Measurements from ENCODE around the gene CDR2. TPM values are rescaled to one million over a fixed set of nuclear protein-coding genes. Genes with fewer than 3 reads are reported as not detected.

CDR2 gene
- polyA plus RNA-seq, 3 donors: 2.5 to 5.9 (median 4.8) TPM

DNA sequence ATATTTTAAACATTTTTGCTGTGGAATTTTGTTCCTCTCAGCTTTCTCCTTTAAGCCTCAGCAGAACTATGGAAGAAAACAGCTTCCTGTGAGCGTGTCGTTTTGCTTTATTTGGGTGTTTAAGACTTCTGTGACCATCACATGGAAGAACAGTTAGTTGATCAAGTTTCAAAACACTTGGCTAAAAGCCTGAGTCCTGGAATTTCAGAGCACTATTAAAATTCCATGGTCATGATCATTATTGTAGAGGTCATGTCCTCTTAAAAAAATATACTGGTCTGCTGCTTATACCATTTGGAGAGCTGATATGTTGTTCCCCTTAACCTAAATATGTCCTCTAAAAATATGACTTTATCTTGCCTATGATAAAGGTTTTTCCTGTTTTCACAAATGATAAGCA lies 12.6 kb upstream of the CDR2 start:
- Histone ChIP-seq H3K4me1 (ENCODE audit: control insufficient read depth in 1 of 2, insufficient read depth in 2 of 2, low read length in 2 of 2) (no peaks in the 10 kb centered on the region), H3K9ac (ENCODE audit: insufficient read depth, low read length, poor library complexity, severe bottlenecking) (no peak overlapping the region), H4K20me1 (ENCODE audit: insufficient read depth, low read length) (no peaks in the 10 kb centered on the region), H3K36me3 (replicated peaks in 1 of 2; ENCODE audit: control insufficient read depth in 1 of 2, insufficient read depth in 2 of 2, low read length in 2 of 2) (no peaks in the 10 kb centered on the region), H3K9me3 (replicated peaks in 1 of 2; ENCODE audit: control insufficient read depth in 1 of 2, insufficient read depth in 1 of 2, low read length in 2 of 2) (no peaks in the 10 kb centered on the region), H3K79me2 (ENCODE audit: insufficient read depth, low read length) (no peaks in the 10 kb centered on the region), H3K4me3 (replicated peaks in 1 of 3; ENCODE audit: low read depth in 2 of 3, low read length in 3 of 3) (no peak overlapping the region), H2AFZ (ENCODE audit: insufficient read depth, low read depth, low read length, poor library complexity, severe bottlenecking) (no peak overlapping the region), H3K27ac (ENCODE audit: low read depth in 1 of 2, low read length in 2 of 2) (no peak overlapping the region), H3K27me3 (ENCODE audit: control insufficient read depth in 2 of 2, insufficient read depth in 2 of 2, low read length in 2 of 2) (no peaks in the 10 kb centered on the region), H3K4me2 (replicated peaks; ENCODE audit: extremely low read depth, low read length, poor library complexity, severe bottlenecking) (no peak overlapping the region)
- intact Hi-C loops (cut with micrococcal nuclease): no loop called here
- Mint-ChIP-seq H3K27ac (no peak overlapping the region), H3K36me3 (peaks cover 0 to 7% of the 10 kb centered on the region in 2 donors), H3K27me3 (ENCODE audit: low read depth in 3 of 3) (peaks cover 0 to 2% (median 2%) of the 10 kb centered on the region in 3 donors), H3K9me3 (peaks cover 0 to 1% (median 0%) of the 10 kb centered on the region in 7 donors), H3K4me1 (peaks cover 2% of the 10 kb centered on the region), H3K4me3 (no peak overlapping the region)
- no CpG with 5 or more reads among the region's 2 CpGs for WGBS (ENCODE audit: insufficient coverage)
- TF ChIP-seq, protein P1, sequence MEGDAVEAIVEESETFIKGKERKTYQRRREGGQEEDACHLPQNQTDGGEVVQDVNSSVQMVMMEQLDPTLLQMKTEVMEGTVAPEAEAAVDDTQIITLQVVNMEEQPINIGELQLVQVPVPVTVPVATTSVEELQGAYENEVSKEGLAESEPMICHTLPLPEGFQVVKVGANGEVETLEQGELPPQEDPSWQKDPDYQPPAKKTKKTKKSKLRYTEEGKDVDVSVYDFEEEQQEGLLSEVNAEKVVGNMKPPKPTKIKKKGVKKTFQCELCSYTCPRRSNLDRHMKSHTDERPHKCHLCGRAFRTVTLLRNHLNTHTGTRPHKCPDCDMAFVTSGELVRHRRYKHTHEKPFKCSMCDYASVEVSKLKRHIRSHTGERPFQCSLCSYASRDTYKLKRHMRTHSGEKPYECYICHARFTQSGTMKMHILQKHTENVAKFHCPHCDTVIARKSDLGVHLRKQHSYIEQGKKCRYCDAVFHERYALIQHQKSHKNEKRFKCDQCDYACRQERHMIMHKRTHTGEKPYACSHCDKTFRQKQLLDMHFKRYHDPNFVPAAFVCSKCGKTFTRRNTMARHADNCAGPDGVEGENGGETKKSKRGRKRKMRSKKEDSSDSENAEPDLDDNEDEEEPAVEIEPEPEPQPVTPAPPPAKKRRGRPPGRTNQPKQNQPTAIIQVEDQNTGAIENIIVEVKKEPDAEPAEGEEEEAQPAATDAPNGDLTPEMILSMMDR (IDR thresholded peaks at IDR 0.05): no peak
- no peak for DNase-seq

DNA sequence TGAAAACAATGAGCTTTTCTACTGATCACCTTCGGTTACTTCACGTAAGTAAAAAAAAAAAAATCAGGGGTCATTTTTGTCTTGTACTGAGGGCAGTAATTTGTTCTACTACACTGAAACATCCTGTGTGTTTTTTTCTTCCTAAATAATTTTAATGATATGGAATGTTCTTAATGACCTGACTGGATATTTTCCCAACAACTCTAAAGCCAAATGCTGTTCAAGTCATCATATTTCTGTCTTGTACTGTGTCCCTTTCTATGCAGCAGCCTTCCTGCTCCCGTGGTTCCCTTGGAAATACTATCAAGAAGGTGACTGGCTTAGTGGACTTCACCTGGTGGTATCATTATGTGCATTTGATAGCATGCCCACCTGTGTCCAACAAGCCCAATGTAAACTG lies 10.8 kb upstream of the CDR2 start:
- WGBS (ENCODE audit: insufficient coverage): no CpG with 5 or more reads among the region's 3 CpGs
- peaks cover 0 to 2% (median 2%) of the 10 kb centered on the region in 3 donors for H3K27me3 Mint-ChIP-seq (ENCODE audit: low read depth in 3 of 3)
- Histone ChIP-seq H3K27me3 (ENCODE audit: control insufficient read depth in 2 of 2, insufficient read depth in 2 of 2, low read length in 2 of 2) (no peaks in the 10 kb centered on the region), H3K4me3 (replicated peaks in 1 of 3; ENCODE audit: low read depth in 2 of 3, low read length in 3 of 3) (no peak overlapping the region), H4K20me1 (ENCODE audit: insufficient read depth, low read length) (no peaks in the 10 kb centered on the region), H3K27ac (ENCODE audit: low read depth in 1 of 2, low read length in 2 of 2) (no peak overlapping the region), H3K9me3 (replicated peaks in 1 of 2; ENCODE audit: control insufficient read depth in 1 of 2, insufficient read depth in 1 of 2, low read length in 2 of 2) (no peaks in the 10 kb centered on the region), H3K36me3 (replicated peaks in 1 of 2; ENCODE audit: control insufficient read depth in 1 of 2, insufficient read depth in 2 of 2, low read length in 2 of 2) (no peaks in the 10 kb centered on the region), H3K79me2 (ENCODE audit: insufficient read depth, low read length) (no peaks in the 10 kb centered on the region), H2AFZ (ENCODE audit: insufficient read depth, low read depth, low read length, poor library complexity, severe bottlenecking) (no peak overlapping the region), H3K4me1 (ENCODE audit: control insufficient read depth in 1 of 2, insufficient read depth in 2 of 2, low read length in 2 of 2) (no peaks in the 10 kb centered on the region), H3K9ac (ENCODE audit: insufficient read depth, low read length, poor library complexity, severe bottlenecking) (no peak overlapping the region), H3K4me2 (replicated peaks; ENCODE audit: extremely low read depth, low read length, poor library complexity, severe bottlenecking) (no peak overlapping the region)
- peaks cover 0 to 1% (median 0%) of the 10 kb centered on the region in 7 donors for H3K9me3 Mint-ChIP-seq
- intact Hi-C loops (cut with micrococcal nuclease): no loop called here
- no peak overlapping the region for H3K27ac Mint-ChIP-seq
- peaks cover 2% of the 10 kb centered on the region for H3K4me1 Mint-ChIP-seq
- DNase-seq: no peak
- TF ChIP-seq, protein P1 (IDR thresholded peaks at IDR 0.05): no peak
- H3K36me3 Mint-ChIP-seq: peaks cover 0 to 7% of the 10 kb centered on the region in 2 donors
- H3K4me3 Mint-ChIP-seq: no peak overlapping the region
